Esophagus muscularis mucosa (tissue), 4 donors: Measurements from ENCODE around the gene MIS12. TPM values are rescaled to one million over a fixed set of nuclear protein-coding genes. Genes with fewer than 3 reads are reported as not detected.

Experiments
- DNase-seq: peaks from one replicate; pipeline ENCODE4 v3.0.0-alpha.2; 2017; ENCODE audit errors: extremely low spot score
- H3K27ac ChIP-seq, 4 donors: fragments of 200-600 bp; sonication (generic); replicated peaks in 1 of 4; 1 replicate in 3 of 4; 2 replicates in 1 of 4; pipeline ENCODE4 v1.5.1; 2016 to 2019; ENCODE audit warnings: mild to moderate bottlenecking in 1 of 4
- H3K27me3 ChIP-seq, 4 donors: fragments of 200-600 bp; sonication (generic); one replicate each; pipeline versions ENCODE4 v1.5.1 to v1.6.0; 2016 to 2019
- H3K36me3 ChIP-seq, 4 donors: fragments of 200-600 bp; sonication (generic); one replicate each; pipeline ENCODE4 v1.5.1; 2016 to 2019
- H3K4me1 ChIP-seq, 4 donors: fragments of 200-600 bp; sonication (generic); one replicate each; pipeline ENCODE4 v1.5.1; 2016 to 2019
- H3K4me3 ChIP-seq, 4 donors: fragments of 200-600 bp; sonication (generic); 1 replicate in 2 of 4; 2 replicates in 2 of 4; pipeline ENCODE4 v1.5.1; 2016 to 2019; ENCODE audit warnings: mild to moderate bottlenecking in 4 of 4, moderate library complexity in 1 of 4
- H3K9me3 ChIP-seq, 4 donors: fragments of 200-600 bp; sonication (generic); 1 replicate in 3 of 4; 2 replicates in 1 of 4; pipeline ENCODE4 v1.5.1; 2016 to 2019
- EP300 ChIP-seq: sonication (generic); formaldehyde crosslinking; IDR thresholded peaks from one replicate; pipeline ENCODE4 v1.6.1; 2017; ENCODE audit warnings: antibody characterized with exemption
- POLR2A ChIP-seq: fragments of 450-650 bp; IDR thresholded peaks from one replicate; pipeline ENCODE4 v1.6.1; 2017; ENCODE audit warnings: antibody characterized with exemption, moderate library complexity, mild to moderate bottlenecking, low read depth
- POLR2AphosphoS5 ChIP-seq, 2 donors: sonication (generic); formaldehyde crosslinking; IDR thresholded peaks; one replicate each; pipeline ENCODE4 v1.6.1; 2017; ENCODE audit warnings: antibody characterized with exemption in 2 of 2
- WGBS: methylation state at CpG from one replicate; pipeline ENCODE4 v1.1.5; 2018; 5-methylcytosine and 5-hydroxymethylcytosine counted together
- intact Hi-C: fragments of 100-400 bp; cut with DNase I; formaldehyde crosslinking; loops from one replicate; pipeline ENCODE4 v1.15.1; 2023
- total RNA-seq, 4 donors: library from RNA; depleted of rRNA; stranded (reverse); fragments of >200 nt; gene quantifications; one replicate each; pipeline versions ENCODE4 v1.1.0 to v1.2.1, GENCODE V29; 2016
- TF ChIP-seq, protein P1 (sequence below), 3 experiments: fragments of 200-600 bp in 2 of 3; fragments of 450-650 bp in 1 of 3; sonication (generic) in 2 of 3; IDR thresholded peaks; one replicate each; pipeline ENCODE4 v1.5.1; 2017 to 2019; ENCODE audit warnings: antibody characterized with exemption in 3 of 3, mild to moderate bottlenecking in 2 of 3, moderate library complexity in 1 of 3

Gene MIS12
- total RNA-seq, 4 donors from 2014 or later = 8.8 to 18.9 (median 14.6) TPM

- H3K27me3 ChIP-seq = no peaks in the 10 kb centered on the region
- WGBS = 84% methylated on average over 18 of the region's 18 CpGs
- TF ChIP-seq POLR2A (no peak), POLR2AphosphoS5 (IDR thresholded peaks at IDR 0.05) (no peak), EP300 (no peak)
- TF ChIP-seq, protein P1, sequence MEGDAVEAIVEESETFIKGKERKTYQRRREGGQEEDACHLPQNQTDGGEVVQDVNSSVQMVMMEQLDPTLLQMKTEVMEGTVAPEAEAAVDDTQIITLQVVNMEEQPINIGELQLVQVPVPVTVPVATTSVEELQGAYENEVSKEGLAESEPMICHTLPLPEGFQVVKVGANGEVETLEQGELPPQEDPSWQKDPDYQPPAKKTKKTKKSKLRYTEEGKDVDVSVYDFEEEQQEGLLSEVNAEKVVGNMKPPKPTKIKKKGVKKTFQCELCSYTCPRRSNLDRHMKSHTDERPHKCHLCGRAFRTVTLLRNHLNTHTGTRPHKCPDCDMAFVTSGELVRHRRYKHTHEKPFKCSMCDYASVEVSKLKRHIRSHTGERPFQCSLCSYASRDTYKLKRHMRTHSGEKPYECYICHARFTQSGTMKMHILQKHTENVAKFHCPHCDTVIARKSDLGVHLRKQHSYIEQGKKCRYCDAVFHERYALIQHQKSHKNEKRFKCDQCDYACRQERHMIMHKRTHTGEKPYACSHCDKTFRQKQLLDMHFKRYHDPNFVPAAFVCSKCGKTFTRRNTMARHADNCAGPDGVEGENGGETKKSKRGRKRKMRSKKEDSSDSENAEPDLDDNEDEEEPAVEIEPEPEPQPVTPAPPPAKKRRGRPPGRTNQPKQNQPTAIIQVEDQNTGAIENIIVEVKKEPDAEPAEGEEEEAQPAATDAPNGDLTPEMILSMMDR (IDR thresholded peaks at IDR 0.05) = no peak
- no peak overlapping the region for H3K4me3 ChIP-seq
- intact Hi-C loops = no loop called here
- DNase-seq = no peak
- H3K27ac ChIP-seq = no peak overlapping the region
- H3K9me3 ChIP-seq = no peaks in the 10 kb centered on the region
- H3K4me1 ChIP-seq = no peaks in the 10 kb centered on the region
- peaks cover 0 to 84% (median 31%) of the 10 kb centered on the region in 4 donors for H3K36me3 ChIP-seq
Observed at GRCh38 chr17:5533486-5534315, 47.3 kb downstream of the MIS12 start.

DNA sequence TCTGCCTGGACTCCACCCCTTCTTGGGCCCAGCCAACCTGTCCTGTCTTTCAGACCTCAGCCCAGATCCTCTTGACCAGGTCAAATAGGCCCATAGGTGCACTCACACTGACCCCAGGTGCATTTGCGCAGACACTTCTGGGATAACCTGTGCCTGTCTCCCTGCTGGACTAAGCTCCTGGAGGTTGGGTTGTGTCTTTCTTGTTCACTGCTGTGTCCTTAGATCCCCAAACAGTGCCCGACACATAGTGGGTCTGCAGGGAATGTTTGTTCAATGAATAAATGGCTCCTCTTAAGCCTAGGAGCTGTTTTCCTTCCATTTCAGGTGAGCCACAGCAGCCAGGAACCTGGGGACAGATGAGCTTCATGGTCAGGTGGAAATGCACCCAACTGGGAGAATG, 49.1 kb downstream of the MIS12 start:
- no peak overlapping the region for H3K4me3 ChIP-seq
- intact Hi-C loops = no loop called here
- no peaks in the 10 kb centered on the region for H3K9me3 ChIP-seq
- H3K27ac ChIP-seq = no peak overlapping the region
- no peak for TF ChIP-seq EP300
- TF ChIP-seq, protein P1 (IDR thresholded peaks at IDR 0.05) = no peak
- TF ChIP-seq POLR2AphosphoS5 (IDR thresholded peaks at IDR 0.05) = no peak
- TF ChIP-seq POLR2A = no peak
- no peaks in the 10 kb centered on the region for H3K27me3 ChIP-seq
- peaks cover 0 to 91% (median 30%) of the 10 kb centered on the region in 4 donors for H3K36me3 ChIP-seq
- H3K4me1 ChIP-seq = no peaks in the 10 kb centered on the region
- DNase-seq = no peak
- WGBS = 95% methylated on average over 2 of the region's 2 CpGs

DNA sequence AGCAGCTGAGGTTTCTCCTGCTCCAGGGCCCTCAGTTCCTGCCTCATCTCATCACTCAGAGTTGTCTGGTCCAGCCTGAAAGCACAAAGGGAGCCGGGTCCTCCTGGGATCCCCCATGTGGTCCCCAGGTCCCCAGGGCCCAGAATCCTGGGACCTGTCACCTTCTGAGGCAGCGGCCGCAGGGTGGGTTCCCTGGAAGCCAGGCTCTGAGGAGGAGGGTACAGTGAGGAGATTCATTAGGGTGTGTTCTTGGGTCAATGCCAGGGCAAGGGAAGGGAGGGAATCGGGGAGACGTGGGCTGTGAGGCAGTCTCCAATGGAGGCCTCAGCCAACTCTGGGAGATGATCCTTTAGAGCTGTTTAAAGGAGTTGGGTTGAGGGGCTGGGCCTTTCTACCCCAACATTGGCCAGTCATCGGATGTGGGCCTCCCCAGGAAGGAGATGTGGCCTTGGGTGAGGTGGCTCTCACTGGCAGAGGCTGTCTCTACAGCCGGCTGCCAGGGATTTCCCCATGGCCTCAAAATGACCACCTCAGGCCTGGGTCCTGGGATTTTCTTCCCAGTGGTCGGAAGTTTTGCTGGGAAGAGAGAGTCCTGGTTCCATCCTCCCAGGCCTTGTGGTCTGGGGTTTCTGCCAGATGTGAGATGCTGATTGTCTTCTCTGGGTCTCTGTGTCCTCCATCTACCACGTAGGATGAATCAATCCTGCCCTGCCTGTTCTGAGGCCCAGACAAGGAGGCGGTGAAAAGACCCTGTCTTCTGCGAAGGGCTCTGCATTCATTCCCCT, 50.7 kb downstream of the MIS12 start:
- WGBS = 70% methylated on average over 8 of the region's 11 CpGs
- no peak for DNase-seq
- intact Hi-C loops = no loop called here
- Histone ChIP-seq H3K27me3 (no peaks in the 10 kb centered on the region), H3K4me3 (no peak overlapping the region), H3K36me3 (peaks cover 0 to 91% (median 29%) of the 10 kb centered on the region in 4 donors), H3K4me1 (no peaks in the 10 kb centered on the region), H3K9me3 (no peaks in the 10 kb centered on the region), H3K27ac (no peak overlapping the region)
- TF ChIP-seq EP300 (no peak), POLR2A (no peak), POLR2AphosphoS5 (IDR thresholded peaks at IDR 0.05) (no peak)
- TF ChIP-seq, protein P1 (IDR thresholded peaks at IDR 0.05) = no peak

DNA sequence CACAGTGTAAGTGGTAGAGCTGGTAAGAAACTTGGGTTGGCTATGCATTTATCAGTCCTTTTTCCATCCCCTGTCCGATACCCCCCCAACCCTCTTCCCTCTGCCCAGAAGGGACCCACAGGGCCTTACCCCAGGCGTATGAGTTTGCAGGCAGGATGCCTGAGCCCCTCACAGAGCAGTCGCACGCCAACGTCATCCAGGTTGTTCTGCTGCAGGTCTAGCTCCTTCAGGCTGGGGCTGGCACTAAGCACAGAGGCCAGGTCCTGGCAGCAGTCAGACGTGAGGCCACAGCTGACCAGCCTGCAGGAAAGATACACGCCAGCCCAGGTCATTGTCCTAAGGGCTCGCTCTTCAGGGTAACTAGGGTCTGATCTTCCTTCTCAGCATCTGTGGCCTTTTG, 52.9 kb downstream of the MIS12 start:
- no peak overlapping the region for H3K4me3 ChIP-seq
- H3K9me3 ChIP-seq = no peaks in the 10 kb centered on the region
- no peaks in the 10 kb centered on the region for H3K27me3 ChIP-seq
- TF ChIP-seq POLR2AphosphoS5 (IDR thresholded peaks at IDR 0.05) (no peak), POLR2A (no peak), EP300 (no peak)
- TF ChIP-seq, protein P1 (IDR thresholded peaks at IDR 0.05) = no peak
- no peak overlapping the region for H3K27ac ChIP-seq
- H3K4me1 ChIP-seq = no peaks in the 10 kb centered on the region
- H3K36me3 ChIP-seq = peaks cover 0 to 86% (median 22%) of the 10 kb centered on the region in 4 donors
- no peak for DNase-seq
- WGBS = 90% methylated on average over 5 of the region's 8 CpGs
- intact Hi-C loops = no loop called here
